HG03045 (cell line): ENCODE results near the gene NRXN2.

Source experiments
- ATAC-seq: cut with Tn5 transposase; IDR thresholded peaks from one replicate; pipeline ENCODE4 v1.9.1; 2021; ENCODE audit warnings: mild to moderate bottlenecking, moderate library complexity; ENCODE audit not compliant: unreplicated experiment

Gene NRXN2

DNA sequence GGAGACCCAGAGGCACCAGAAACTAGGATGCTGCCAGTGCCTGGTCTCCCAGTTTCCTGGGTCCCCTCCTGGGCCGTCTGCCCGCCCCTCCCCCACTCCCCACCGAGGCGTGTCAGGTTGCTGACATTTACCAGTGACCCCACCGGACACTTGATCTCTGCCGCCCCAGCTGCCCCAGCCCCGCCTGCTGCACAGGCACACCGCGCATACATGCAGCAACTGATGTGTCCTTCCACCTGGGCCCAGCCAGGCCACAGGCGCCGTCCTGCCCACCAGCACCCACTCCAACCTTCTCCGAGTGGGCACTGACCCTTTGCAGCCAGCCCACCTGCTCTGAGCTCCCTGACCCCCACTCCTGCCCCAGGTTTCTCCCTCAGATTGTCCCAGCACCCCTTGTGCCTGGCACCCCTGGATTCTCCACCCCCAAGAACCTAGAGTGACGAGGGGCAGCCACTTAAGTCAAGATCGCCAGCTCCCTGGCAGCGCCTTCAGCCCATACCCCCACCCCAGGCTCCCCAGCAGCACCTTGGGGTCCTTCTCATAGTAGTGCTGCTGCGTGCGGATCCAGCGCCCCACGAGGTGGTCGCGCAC, 36.2 kb upstream of the NRXN2 start:
- ATAC-seq: no peak

DNA sequence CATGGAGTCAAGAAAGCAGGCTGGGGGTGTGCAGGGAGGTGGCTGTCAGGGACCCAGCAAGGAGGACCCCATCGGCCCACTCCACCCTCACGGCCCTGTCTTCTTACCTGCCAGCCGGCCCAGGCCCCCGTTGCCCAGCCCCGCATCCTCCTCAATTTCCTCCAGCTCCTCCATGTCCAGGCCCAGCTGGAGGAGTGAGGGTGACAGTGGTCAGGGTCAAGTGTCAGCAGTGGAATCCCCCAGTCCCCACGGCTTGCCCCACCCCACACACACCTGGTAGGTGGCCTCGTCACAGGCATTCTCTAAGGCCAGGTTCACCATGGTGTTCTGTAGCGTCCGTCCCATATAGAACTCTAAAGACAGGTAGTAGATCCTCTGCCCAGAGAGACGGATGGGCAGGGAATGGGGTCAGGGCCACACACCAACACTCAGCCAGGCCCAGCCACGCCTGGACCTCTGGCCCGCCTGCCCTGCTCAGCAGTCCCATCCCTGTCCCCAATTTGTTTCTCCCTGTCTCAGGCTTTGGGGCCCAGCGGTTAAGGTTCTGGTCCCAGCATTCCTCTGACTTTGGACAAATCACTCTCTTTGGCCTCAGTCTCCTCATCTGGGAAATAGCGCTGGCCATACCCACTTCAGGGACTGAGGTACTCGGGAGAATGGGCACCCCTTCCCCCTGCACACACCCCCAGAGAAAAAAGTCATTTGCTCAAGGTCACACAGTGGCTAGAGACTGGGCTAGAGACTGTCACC, 35.5 kb upstream of the NRXN2 start:
- ATAC-seq: no peak

DNA sequence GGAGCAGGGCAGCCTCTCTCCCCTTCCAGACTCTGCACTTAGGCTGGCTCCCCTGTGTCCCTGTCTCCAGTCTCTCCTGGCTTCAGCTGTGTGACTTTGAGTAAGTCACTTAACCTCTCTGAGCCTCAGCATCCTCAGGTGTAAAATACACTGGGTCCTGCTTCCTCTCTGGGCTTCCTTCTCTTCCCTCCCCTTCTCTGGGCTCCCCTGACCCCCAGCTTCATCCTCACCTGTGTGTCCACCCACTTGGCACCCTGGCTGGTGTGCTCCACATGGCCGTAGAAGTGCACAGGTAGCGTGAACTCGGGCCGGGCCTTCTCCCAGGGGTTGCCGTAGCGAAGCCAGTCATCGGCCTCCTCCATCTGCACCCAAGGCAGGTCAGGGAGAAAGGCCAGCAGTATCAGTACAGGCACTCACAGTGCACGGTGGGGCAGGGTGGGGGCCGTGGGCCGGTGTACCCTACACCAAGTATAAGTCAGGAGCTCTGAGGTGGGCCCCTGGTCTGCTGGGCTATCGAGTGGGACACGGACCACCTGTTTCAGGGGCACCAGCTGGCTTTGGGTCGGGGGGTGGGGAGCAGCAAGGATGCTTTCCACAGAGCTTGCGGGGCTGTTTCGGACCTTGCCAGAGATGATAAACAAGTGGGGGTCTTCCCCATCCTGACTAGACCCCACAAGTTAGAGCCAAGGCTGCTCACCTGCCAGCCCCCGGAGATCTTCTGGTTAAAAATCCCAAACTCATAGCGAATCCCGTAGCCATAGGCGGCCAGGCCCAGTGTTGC, 34.7 kb upstream of the NRXN2 start:
- no peak for ATAC-seq

DNA sequence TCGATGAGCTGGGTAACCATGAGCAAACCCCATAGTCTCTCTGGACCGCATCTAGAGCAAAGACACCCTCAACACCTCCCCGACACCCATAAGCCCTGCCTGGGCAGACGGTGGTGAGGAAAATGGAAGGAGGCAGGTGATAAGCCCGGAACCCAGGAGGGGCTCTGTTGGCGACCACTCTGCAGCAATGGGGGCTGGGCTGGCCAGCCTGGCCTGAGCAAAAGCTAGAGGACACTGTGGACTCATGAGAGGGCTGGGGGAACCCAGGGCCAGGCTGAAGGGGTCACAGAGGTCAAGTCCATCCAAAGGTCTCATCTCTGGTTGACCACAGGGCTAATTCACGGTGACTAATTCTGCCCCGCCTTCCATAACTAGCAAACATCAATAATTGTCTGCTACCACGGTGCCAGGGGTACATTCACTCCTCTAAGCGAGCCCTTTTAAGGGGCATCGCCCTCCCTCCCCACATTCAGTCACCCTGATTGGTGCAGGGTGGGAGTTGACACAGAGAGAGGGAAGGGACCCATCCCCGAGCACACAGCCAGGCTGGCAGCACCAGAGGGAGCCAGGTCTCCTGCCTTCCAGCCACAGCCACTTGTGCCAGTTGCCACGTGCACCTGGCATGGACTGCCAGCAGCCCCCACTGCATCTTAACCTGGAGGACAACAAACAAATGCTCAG, 32.8 kb upstream of the NRXN2 start:
- no peak for ATAC-seq

DNA sequence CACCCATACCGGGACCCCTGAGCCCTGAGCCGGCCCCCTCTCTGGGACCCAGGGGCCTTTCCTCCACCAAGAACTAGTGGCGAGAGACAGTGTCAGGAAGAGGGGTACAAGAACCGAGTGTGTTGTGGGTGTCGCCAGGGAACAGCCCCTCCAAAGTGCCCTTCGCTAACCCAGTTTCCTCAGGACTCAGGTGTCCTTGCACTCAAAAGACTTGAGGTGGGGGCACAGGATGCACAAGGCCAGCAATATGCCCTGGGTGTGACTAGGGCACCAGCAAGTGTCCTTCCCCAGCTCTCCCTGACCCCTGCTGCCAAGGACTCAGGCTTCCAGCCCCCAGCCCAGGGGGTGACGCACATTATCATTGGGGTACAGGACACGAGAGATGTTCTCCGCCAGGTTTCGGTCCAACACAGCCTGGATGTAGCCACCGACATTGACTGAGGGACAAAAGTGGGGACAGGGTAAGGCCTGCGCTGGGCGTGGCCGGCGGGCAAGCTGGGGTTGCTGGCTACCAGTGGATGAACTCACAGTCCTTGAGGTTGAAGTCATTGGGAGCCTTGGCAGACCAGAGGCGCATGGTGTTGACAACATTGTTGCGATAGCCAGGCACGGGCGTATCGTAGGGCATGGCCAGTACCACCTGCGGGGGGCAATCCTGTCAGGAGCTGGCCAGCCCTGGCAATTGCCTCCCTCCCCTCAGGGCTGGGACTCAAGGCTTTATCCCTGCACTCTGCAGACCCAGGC, 32.1 kb upstream of the NRXN2 start:
- ATAC-seq: no peak

DNA sequence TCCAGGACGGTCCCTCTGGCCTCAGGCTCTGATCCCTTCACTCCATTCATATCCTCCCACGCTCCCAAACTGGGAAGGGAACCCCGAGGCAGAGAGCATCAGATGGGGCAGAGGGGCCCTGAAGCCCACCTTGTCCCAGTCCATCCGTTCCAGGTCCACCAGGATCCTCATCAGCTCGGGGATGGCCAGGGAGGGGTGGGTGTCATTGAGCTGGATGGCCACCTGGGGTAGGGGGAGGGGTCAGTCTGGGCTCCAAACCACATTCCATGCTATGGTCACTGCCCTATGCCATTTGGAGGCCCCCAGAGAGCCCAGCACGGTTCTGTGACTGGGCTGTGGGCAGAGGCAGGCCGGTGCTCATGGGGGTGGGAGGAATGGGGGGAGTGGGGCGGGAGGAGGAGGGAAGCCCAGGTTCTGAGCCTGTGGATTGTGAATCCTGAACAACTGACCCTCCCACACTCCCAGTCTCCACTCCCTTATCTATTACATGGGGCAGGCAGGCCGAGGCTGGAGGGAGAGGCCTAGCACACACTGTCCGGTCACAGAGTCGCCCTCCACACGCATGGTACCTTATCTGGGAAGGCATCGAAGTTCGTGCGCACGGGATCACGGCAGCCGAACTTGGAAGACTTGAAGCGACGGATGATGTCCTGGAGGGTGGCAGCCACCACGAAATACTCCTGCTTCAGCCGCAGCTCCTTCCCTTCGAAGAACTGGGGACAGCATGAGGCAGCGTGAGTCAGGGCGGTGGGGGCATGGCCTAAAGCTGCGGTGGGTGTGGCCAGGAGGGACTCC, 31.3 kb upstream of the NRXN2 start:
- no peak for ATAC-seq

DNA sequence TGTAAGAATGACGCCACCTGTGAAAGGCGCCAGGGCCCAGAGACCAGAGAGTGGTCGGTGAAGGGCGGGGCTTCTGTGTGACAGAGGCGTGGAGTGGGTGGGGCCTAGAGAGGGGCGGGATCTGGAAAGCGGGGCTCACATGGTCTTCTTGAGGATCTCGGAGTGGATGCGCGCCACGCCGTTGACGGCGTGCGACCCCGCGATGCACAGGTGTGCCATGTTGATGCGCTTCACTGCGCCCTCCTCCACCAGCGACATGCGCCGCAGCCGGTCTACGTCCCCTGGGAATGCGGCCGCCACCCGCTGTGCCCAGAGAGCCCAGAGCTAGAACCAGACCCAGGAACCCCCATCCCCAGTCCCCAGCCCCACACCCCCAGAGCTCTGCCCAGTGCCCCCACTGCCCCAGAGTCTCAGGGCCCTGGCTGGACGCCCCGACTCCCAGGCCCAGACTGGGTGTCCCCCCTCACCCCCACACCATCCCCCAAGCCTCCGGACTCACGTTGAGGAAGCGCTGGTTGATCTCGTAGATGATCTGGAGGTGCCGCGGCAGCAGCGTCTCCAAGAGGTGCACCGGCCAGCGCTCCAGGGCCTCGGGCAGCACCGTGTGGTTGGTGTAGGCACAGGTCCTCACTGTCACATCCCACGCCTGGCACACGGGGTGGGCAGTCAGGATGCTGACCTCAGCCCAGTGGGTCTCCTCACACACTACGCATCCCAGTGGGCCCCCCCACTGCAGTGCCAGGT, 30.6 kb upstream of the NRXN2 start:
- no peak for ATAC-seq

DNA sequence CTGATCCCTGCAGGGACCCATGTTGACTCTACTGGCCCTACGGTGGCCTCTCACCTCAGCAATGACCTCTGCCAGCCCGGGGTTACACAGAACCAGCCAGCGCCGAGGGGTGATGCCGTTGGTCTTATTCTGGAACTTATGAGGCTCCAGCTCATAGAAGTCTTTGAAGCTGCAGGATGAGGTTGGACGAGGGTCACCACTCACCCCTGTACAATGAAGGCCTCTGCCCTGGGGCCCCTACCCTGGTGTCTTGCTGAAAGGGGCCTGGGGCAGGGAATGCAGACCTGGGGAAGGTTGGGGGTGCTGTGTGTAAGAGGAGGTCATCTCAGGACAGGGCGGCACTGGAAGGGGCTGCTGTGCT, 30.0 kb upstream of the NRXN2 start:
- ATAC-seq: no peak

DNA sequence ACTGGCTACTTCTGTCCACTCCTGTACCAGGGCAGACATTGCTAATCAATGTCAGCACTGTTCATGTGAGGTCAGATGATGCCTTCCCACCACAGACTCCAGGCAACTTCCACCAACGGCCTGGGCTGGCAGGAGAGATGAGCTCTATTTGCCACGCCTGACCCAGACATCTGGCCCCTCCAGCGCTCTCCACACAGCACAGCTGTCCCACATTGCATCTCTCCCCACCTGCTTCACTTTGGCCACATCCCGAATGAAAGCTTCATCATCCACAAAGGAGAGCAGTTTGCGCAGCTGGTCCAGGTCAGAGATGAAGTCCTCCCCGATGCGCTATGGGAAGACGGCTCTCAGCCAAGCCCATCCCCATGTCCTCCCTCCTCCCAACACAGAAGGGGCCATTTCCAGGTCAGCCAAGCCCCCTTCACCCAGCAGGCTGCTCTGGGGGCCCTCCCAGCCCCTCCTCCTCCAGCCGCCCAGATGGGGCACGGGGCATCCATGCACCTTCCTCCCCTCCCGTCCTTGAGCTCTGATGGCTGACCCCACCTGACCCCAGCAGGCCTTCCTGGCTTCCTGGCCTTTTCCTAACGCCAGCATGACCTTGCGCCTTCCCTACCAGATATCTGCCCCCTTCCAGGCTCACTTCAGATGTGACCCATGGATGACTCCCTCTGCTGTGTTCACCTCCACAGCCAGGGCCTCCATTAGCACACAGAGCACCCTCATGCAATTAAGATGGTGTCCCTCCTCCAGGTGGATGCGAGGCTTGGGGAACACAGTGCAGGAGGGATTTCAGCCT, 29.4 kb upstream of the NRXN2 start:
- no peak for ATAC-seq

DNA sequence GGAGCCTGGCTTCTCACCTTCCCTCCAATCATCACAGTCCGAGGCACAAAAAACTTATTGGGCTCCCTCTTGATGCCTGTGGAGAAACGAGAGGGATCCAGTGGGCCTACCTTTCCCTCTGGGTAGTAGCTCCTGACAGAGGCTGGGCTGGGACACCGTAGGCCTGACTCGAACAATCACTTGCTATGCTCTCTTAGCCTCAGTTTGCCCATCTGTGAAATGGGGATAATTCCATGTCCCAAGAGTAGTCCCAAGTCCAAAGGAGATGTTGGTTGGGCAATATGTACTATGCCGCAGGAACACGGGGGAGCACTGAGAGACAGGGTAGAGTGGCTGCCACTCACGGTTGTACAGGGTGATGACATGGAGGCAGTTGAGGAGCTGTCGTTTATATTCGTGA, 28.6 kb upstream of the NRXN2 start:
- ATAC-seq: no peak

DNA sequence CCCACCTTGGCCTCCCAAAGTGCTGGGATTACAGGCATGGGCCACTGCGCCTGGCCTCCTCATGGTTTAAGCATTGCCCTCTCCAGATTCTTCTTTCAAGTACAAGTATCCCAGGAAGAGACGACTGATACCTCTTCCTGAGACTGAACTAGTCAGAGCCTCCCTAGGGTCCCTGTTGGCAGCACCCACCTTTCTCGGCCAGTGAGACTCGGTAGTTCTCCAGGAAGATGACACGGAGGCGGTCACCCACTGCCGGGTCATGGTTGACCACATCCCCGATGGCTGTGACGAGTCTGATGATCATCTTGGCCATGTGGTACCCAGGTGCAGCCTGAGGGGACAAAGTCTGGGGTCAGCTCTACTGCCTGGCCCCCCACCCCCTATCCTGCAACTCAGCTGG, 28.1 kb upstream of the NRXN2 start:
- ATAC-seq: no peak

DNA sequence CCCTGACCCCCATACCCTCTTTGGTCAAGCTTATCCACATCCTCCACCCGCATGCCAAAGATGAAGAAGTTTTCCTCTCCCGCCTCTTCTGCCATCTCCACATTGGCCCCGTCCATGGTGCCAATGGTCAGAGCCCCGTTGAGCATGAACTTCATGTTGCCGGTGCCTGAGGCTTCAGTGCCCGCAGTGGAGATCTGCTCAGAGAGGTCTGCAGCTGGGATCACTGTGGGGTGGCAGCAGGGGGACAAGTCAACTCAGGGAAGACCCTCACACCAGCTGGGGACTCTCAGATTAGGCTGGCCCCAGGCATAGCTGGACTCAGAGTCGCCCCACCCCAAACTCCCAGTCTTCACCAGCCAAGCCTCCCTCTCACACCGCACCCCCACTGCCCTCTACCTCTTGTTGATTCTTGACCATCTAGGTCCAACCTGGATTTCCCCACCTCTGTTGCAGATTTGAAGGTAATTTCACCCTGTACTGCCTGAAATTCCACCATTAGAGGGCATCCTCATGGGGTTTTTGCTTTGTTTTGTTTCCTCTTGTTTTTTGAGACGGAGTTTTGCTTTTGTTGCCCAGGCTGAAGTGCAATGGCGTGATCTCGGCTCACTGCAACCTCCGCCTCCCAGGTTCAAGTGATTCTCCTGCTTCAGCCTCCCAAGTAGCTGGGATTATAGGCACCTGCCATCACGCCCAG, 27.5 kb upstream of the NRXN2 start:
- no peak for ATAC-seq

DNA sequence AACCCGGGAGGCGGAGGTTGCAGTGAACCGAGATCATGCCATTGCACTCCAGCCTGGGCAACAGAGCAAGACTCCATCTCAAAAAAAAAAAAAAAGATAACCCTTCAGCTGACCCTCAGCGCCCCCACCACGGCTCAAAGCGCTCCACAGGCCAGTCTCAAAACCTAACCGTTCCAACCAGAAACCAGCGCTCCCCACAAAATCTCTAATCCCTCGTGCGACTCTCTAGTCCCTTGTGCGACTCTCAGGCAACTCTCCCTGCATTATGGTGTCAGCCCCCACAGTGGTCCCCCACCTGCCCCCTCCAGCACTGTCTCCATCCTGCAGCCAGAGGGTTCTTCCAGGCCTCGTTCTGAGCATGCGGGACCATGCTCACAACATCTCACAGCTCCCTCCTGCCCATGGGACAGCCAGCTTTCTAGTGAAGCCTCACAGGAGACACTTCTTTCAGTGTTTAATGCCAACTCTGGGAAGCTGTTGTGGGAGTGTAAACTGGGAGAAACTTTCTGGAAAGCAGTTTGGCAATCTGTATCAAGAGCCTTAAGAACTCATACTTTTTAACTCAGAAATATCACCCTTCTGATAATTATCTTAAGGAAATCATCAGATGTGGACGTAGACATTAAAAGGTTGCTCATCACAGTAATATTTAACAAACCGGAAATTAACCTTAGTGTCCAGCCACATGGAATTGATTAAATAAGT, 25.1 kb upstream of the NRXN2 start:
- ATAC-seq: no peak

DNA sequence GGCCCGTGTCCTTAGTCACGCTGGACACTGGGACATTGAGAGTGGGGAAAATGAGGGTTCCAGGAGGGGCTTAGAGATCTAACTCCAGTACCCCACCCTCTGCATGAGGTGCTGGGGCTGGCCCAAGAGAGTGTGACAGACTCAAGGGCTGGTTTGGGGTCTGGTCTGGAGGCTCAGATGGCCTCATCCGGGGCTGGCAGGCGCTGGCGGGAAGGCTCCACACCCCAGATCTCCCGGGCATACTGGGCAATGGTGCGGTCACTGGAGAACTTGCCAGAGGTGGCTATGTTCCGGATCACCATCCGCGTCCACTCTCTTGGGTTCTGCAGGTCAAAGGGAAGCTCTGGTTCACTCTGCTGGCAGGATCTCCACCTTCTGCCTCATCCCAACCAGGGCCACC, 23.5 kb upstream of the NRXN2 start:
- no peak for ATAC-seq

DNA sequence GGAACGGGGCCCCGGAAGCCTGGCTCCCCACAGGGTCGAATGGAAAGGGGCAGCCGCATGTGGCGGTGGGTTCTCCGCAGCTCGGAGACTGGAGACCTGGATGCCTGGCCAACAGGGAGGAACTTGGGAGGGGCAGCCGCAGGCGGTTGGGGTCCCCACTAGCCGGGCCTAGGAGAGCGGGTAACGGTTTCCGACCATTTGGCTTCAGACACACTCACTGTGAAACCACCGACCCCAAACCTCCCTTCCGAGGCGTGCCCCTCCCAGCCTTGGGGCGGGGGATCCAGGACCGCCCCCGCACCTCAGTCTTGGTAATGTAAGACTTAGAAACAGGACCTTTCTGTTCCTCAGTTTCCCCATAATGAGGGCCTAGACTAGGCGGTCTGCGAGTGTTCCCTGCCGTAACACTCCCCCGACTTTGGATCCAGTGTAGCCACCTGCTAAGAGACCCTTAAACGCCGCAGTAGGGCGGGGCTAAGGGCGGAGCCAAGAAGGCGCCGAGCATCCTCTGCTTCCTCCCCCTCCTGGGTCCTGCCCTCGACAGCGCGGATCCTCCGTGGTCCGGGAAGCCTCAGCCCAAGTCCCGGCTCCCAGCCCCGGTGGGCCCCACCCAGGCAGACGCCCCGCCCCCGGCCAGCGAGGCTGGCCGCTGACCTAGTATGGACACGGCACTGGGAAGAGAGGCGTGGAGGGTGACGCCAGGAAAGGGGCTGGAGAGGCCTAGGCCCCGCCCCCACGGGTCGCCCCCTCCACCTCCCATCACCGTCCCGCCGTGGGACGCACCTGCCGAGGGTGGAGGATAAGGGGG, 22.7 kb upstream of the NRXN2 start:
- ATAC-seq: no peak

DNA sequence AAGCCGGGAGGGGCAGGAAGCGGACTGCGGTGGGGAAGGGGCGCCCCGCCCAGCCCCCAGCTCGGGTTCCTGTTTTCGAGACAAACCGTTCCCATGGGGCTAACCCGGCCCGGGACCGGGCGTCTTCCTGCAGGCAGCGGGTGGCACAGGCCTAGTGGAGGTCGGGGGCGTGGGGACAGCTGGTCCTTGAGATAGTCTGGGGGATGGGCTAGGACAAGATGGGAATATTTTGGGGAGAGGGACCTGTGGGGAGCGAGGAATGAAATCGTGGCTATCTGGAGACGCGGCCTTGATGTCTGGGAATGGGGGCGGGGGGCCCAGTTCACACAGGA, 22.2 kb upstream of the NRXN2 start:
- ATAC-seq: no peak
